HG03575 (cell line): Measurements from ENCODE around the gene PLSCR5.

Experiments used
- ATAC-seq: cut with Tn5 transposase; IDR thresholded peaks from one replicate; pipeline ENCODE4 v1.9.1; 2021; ENCODE audit not compliant: unreplicated experiment, insufficient number of reproducible peaks, low FRiP score; ENCODE audit errors: extremely low read depth

PLSCR5 gene

DNA sequence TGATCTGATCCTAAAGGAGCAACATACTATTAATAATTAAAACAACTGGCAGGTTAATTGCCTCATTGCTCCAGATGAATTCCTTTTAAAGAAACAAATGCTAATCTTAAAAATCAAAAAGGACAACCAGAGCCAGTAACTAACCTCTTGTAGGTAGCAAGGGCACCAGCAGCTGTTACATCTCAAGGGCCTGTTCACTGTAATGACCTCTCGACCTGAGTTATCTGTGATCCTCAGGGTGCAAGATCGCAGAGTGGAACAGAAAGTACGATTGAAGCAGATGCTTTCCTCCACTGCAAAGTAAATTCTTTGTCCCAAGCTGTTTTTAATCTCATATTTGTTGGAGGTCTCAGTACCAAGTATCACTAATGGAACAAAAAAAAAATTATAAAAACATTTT is 11.4 kb downstream of the PLSCR5 start:
- no peak for ATAC-seq

GRCh38 chr3:146590521-146590920 is 14.6 kb downstream of the PLSCR5 start:
- ATAC-seq = no peak

- no peak for ATAC-seq
Measured at GRCh38 chr3:146589899-146590508, 15.1 kb downstream of the PLSCR5 start.

DNA sequence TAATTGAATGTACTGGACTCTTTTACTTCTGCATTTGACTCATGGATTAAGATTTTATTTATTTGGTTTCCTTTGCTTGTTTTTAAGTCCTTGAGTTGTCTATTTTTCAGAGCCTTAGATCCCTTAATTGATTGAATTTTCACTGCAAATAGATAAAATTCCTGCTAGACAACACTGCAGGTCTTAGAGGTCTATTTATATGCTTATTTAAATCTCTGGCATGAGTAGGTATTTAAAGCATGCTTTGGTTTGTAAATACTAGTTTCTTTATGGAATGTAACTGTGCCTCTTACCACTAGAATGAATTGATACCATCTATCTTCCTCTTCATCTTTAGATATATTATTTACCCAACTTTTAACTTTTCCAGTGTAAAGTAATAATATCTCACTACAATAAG is 20.0 kb downstream of the PLSCR5 start:
- ATAC-seq = no peak

DNA sequence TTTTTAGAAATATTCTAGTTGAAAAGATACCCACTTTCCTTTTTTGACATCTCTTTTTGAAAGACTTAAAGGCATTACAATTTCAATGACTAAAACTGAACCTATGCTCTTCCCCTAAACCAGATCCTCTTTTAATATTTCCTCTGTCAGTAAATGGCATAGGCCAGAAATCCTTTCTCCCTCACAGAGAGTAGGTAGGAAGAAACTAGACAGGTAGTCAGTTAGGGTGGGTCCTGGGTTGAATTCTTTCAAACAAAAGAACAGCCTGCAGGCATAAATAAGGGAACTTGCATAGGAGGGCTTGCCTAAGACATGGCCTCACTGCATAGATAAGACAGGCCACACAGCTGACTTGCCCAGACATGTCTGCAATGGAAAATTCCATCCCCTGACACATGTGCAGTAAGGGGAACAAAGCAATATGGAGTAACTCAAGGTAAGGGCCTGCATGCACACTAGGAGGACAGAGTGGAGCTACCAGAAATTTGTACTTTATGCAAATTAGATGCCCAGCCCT is 23.1 kb downstream of the PLSCR5 start:
- ATAC-seq = no peak

DNA sequence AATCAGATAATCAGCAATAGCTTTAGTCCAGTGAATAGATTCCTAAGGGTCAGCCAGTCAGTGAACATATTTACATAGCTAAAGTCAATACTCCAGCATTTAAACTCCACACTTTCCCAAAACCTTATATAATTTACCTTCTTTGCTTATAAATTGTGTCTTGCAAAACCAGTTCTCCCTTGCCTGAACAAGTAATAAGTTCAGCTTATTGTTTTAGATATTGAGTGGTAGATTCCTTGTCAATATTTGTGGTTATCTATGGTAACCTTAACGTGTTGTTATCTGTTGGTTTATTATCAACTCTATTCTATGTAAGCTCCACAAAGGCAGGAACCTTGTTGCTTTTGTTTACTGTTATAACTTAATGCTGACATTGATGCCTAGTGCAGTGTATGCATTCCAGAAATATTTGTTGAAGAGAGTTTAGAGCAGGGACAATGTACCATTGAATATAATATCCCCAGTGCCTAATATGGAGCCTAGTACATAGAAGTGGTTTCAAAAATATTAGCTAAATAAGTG is 24.0 kb downstream of the PLSCR5 start:
- no peak for ATAC-seq

GRCh38 chr3:146577662-146578061 is 27.5 kb downstream of the PLSCR5 start:
- no peak for ATAC-seq

DNA sequence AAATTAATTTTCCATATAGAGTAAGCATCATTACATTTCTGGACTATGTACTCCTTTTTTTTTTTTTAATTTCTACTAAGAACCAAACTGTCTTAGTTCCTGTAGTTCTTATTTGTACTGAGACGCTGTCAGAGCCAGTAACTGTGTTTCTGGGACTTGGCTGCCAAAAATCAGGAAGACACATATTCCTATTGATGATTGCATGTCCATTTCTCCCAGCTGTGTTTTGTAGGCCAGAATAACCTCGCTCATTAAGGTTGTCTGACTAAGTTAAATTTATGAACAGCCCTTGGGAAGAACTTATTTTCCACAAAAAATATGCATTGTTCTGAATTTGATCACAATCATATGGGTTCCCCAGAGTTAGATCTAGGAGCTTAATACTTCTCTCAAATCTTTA is 29.5 kb downstream of the PLSCR5 start:
- ATAC-seq = no peak

- no peak for ATAC-seq
Measured at GRCh38 chr3:146574173-146574572, 31.0 kb downstream of the PLSCR5 start.

- ATAC-seq = no peak
Measured at GRCh38 chr3:146569314-146569713, 35.8 kb downstream of the PLSCR5 start.

DNA sequence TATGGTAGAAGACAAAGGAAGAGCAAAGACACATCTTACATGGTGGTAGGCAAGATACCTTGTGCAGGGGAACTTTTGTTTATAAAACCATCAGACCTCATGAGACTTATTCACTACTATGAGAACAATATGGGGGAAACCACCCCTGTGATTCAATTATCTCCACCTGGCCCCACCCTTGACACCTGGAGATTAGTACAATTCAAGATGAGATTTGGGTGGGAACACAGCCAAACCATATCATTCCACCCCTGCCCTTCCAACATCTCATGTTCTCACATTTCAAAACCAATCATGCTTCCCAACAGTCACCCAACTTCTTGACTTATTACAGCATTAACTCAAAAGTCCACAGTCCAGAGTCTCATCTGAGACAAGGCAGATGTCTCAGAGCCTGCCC is 39.0 kb downstream of the PLSCR5 start:
- no peak for ATAC-seq

DNA sequence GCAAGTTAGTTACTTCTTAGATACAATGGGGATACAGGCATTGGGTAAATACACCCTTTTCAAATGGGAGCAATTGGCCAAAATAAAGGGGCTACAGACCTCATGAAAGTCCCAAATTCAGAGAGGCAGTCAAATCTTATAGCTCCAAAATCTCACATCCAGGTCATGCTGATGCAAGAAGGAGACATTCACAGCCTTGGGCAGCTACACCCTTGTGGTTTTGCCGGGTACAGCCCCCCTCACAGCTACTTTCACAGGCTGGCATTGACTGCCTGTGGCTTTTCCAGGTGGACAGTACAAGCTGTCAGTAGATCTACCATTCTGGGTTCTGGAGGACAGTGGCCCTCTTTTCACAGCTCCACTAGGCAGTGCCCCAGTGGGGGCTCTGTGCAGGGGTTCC is 43.3 kb downstream of the PLSCR5 start:
- ATAC-seq = no peak

DNA sequence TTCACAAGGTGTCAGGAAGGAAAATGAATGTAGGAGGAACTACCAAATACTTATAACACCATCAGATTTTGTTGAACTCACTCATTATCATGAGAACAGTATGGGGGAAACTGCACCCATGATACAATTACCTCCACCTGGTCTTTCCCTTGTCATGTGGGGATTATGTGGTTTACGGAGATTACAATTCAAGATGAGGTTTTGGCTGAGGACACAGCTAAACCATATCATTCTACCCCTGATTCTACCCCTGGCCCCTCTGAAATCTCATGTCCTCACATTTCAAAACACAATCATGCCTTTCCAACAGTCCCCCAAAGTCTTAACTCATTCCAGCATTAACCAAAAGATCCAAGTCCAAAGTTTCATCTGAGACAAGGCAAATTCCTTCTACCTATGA is 43.7 kb downstream of the PLSCR5 start:
- ATAC-seq = no peak

DNA sequence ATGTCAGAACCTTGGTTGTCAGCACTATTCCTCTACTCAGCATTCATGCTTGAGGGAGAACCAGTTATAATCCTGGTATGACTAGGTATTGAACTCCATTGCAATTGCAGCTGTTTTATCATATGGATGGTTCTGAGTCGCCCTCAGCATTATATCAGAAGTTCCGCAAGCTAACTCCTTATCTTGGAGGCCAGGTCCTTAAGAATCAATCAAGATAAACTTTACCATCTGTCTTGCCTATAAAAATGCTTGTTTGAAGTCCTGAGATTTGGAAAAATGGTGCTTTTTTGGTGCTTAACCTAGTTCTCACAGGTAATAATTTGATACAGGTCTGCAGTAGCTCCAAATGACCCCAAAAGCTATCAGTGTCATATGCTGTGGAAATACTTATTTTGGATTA is 44.5 kb downstream of the PLSCR5 start:
- ATAC-seq = no peak

- ATAC-seq = no peak
Measured at GRCh38 chr3:146559388-146559787, 45.8 kb downstream of the PLSCR5 start.

- ATAC-seq = no peak
Measured at GRCh38 chr3:146558781-146559180, 46.4 kb downstream of the PLSCR5 start.

GRCh38 chr3:146557745-146558144 is 47.4 kb downstream of the PLSCR5 start:
- ATAC-seq = no peak

- no peak for ATAC-seq
Measured at GRCh38 chr3:146555311-146555710, 49.8 kb downstream of the PLSCR5 start.

- no peak for ATAC-seq
Measured at GRCh38 chr3:146554151-146554760, 50.9 kb downstream of the PLSCR5 start.

- ATAC-seq = peak; percentile 78
Measured at GRCh38 chr3:146550743-146551510, 54.2 kb downstream of the PLSCR5 start.
